ENCODE results near the gene DNAH11.
"Not testable (repeated sequence)": the region's sequence is repeated elsewhere in the genome, so short reads cannot be mapped to it uniquely, and the experiment has no call there.

The DNAH11 gene

DNA sequence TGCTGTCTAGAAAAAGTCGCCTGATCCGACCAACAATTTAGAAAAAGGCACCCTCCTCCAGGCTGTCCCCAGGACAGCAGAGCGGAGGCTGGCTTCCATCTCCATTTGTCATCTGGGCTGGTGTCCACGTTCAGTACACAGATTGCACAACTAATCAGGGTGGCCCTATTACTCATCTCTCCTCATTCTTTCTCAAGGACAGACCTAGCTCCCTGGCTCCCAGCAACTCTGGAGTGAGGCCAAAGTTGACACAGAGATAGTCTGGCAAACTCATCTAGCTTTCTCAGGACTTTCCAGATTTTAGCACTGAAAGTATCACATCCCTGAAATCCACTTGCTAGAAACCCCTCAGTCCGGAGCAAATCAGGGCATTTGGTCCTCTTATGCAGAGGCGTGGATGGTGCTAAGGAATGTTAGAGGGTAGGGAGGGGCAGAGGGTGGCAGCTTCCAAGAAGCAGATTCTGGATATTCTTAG, 75.1 kb downstream of the DNAH11 start:
- DNase-seq (ENCODE audit: low spot score): no peak

GRCh38 chr7:21618706-21619105, 75.9 kb downstream of the DNAH11 start:
- DNase-seq (ENCODE audit: low spot score): no peak

DNA sequence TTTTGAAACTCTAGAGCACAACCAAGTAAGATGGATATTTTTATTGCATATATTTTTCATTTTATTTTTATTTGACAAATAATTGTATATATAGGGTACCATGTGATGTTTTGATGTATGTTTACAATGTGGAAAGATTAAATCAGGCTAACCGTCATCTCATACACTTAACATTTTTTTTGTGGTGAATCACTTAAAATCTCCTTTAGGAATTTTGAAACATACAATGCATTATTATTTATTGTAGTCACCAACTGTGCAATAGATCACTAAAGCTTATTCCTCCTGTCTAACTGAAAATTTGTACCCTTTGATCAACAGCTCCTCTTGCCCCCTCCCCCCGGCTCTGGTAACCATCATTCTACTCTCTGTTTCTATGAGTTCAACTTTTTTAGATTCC, 77.2 kb downstream of the DNAH11 start:
- DNase-seq (ENCODE audit: low spot score): no peak

DNA sequence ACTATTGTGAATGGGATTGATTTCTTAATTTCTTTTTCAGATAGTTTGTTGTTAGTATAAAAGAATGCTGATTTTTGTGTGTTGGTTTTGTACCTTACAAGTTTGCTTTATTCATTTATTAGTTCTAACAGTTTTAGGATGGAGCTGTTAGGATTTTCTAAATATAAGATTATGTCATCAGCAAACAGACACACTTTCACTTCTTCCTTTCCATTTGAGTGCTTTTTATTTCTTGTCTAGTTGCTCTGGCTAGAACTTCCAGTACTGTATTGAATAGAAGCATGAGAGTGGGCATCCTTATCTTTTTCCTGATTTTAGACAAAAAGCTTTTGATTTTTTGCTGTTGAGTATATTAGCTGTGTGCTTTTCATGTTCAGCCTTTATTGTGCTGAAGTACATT, 81.5 kb downstream of the DNAH11 start:
- DNase-seq (ENCODE audit: low spot score): no peak

GRCh38 chr7:21636694-21637093, 93.9 kb downstream of the DNAH11 start:
- no peak for DNase-seq (ENCODE audit: low spot score)

- no peak for DNase-seq (ENCODE audit: low spot score)
Measured at GRCh38 chr7:21639206-21639868, 96.5 kb downstream of the DNAH11 start.

GRCh38 chr7:21640105-21640504, 97.3 kb downstream of the DNAH11 start:
- DNase-seq (ENCODE audit: low spot score): no peak

DNA sequence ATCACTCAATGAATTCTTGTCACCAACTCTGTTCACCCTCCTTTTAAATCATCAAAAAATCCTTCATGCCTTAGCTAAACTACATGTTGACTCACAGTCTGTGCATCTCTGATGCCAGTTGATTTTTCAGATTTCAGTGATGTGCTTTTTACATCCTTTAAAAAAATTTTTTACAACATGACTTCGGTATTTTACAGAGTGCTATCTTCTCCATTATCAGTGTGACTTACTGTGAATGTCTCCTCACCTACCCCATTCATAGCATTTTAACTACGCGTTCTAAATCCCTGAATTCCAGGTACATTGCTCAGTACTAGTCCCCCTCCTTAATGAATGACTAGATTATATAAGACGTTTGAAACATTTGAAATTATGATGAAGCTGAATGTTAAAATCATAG, 98.7 kb downstream of the DNAH11 start:
- no peak for DNase-seq (ENCODE audit: low spot score)

GRCh38 chr7:21642422-21642821, 99.6 kb downstream of the DNAH11 start:
- DNase-seq (ENCODE audit: low spot score): no peak

DNA sequence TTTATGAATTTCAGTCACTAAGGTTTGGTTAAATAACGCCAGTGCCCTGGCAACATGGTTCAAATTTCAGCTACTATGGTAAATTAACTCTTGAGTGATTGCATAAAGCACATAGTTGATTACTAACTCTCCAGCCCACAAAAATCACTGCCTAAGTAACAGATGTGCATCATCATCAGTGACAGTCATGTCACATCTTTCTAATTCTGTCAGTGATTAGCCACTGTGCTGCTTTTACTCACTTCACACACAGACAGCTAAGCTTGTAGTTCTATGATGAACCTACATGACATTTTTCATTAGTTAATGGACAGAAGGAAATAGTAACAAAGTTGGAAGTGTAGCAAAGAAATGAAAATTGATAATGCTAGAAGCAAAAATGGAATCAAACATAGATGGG, 108.9 kb downstream of the DNAH11 start:
- no peak for DNase-seq (ENCODE audit: low spot score)

DNA sequence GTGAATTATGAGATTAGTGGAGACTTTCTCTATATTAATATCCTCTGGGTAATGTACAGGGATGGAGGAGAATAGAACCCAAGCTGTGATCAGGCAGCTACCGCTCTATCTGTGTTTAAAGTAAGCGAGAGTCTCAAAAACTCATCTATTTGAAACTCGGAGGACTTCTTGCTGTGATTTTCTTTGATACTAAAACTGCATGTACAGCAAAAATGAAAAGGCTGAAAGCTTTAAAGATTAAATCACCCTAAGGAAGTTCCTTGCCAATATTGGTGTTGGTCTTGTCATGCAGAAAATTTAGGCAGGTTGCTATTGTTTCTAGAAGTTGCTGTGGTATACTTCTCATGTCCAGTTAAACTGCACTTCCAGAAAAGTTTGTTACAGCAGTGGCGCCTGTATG, 110.8 kb downstream of the DNAH11 start:
- no peak for DNase-seq (ENCODE audit: low spot score)

DNA sequence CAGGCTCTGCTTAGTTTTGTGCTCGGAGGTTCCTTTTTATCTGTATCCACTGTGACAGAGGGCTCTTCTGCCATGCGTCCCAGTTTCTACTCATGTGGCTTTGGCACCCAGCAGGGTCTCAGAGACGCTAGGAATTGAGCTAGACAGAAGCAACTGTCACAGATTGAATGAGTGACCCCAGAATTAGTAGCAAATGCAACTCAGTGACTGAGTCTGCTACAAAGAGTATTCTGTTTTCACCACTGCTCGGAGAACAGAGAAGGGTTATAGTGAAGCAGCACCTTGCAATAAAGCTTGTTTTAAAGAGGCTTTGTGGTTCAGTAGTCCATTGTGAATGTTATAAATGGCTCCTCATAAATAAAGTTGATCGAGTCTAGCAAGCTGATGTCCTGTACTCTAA, 113.2 kb downstream of the DNAH11 start:
- no peak for DNase-seq (ENCODE audit: low spot score)

- DNase-seq (ENCODE audit: low spot score): no peak
Measured at GRCh38 chr7:21656796-21657195, 114.0 kb downstream of the DNAH11 start.

DNA sequence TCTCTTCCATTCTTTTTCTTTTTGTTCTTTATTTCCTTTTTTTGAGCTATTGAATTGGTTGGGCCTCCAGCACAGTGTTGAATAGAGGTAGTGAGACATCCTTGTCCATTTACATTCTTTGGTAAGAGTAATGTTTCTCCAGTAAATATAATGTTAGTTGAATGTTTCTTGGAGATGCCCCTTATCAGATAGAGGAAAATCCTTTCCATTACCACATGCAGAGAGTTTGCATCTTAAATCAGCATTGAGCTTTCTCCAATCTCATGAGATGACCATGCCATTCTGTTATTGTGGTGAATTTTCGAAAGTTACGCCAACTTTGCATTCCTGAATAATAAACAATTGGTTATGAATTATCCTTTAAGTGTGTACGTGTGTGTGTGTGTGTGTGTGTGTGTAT, 127.7 kb downstream of the DNAH11 start:
- no peak for DNase-seq (ENCODE audit: low spot score)

- DNase-seq (ENCODE audit: low spot score): no peak
Measured at GRCh38 chr7:21671859-21672258, 129.0 kb downstream of the DNAH11 start.

DNA sequence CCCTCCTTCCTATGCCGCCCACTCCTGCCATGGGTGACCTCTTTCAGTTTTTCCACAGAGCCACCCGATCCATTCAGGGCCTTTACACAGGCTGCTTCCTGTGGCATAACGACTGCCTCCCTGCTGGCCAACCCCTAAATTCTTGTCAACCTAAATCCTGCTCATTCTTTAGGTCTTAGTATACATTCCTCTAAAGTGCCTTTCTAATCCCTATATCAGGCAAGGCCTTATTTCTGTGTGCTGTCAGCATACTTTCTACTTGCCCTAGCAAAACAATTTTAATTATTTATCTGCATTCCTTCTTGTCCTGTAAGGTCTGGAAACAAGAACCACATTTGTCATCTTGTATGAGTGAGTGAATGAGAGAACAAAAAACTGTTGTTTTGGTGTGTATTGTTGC, 132.4 kb downstream of the DNAH11 start:
- no peak for DNase-seq (ENCODE audit: low spot score)

- DNase-seq (ENCODE audit: low spot score): no peak
Measured at GRCh38 chr7:21690705-21691104, 147.9 kb downstream of the DNAH11 start.

GRCh38 chr7:21691146-21691545, 148.3 kb downstream of the DNAH11 start:
- not testable (repeated sequence) for DNase-seq (ENCODE audit: low spot score)

GRCh38 chr7:21700587-21700986, 157.7 kb downstream of the DNAH11 start:
- DNase-seq (ENCODE audit: low spot score): not testable (repeated sequence)

DNA sequence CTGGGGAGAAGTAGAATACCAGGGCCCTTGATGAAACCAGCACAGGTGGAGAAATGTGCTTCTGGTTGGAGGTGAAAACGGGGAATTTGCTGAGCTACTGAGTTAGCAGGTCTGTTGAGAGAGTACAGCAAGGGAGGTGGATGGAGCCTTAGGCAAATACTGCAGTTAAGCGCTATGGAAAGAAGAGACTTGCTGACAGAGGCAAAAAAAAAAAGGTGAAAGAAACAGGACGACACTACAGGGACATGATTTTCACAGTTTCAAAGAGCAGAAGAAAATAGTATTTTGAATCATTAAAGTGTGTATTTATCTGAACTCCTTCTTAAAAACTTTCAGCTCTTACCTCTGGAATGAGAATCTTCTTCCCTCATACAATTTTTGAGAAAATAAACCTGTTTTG, 159.5 kb downstream of the DNAH11 start:
- no peak for DNase-seq (ENCODE audit: low spot score)

- DNase-seq (ENCODE audit: low spot score): no peak
Measured at GRCh38 chr7:21704359-21704758, 161.5 kb downstream of the DNAH11 start.

- no peak for DNase-seq (ENCODE audit: low spot score)
Measured at GRCh38 chr7:21706131-21706530, 163.3 kb downstream of the DNAH11 start.

- DNase-seq (ENCODE audit: low spot score): no peak
Measured at GRCh38 chr7:21707566-21707965, 164.7 kb downstream of the DNAH11 start.

DNA sequence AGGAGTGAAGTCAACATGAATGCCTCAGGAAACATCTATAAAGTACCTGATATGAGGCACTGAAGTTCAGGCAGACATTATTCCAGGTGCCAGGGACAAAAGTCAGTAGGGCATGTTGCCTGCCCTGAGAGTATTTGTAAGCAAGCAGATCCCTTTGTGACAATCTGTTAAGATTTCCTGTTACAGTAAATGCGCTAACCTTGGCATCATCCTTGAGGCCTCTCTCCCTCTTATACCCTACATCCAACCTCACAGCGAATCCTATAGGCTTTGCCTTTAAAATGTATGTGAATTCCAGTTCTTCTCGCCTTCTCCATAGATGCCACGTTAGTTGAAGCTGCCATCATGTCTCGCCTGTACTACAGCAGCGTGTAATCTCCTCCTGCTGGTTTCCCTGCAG, 165.3 kb downstream of the DNAH11 start:
- no peak for DNase-seq (ENCODE audit: low spot score)

- no peak for DNase-seq (ENCODE audit: low spot score)
Measured at GRCh38 chr7:21717323-21717722, 174.5 kb downstream of the DNAH11 start.

All from germinal center (tissue), 1 donor.